ENCODE results near the gene SUCLG1. TPM values are rescaled to one million over a fixed set of nuclear protein-coding genes. Genes with fewer than 3 reads are reported as not detected.
"Not testable (repeated sequence)": the region's sequence is repeated elsewhere in the genome, so short reads cannot be mapped to it uniquely, and the experiment has no call there.

The SUCLG1 gene
- total RNA-seq, 2 donors from 2014 or later: 58.1 to 67.8 TPM

- Mint-ChIP-seq H3K4me3 (no peak overlapping the region), H3K27me3 (no peaks in the 10 kb centered on the region), H3K9me3 (no peaks in the 10 kb centered on the region), H3K27ac (no peak overlapping the region), H3K4me1 (ENCODE audit: low read depth in 2 of 2) (peaks cover 15% of the 10 kb centered on the region in 2 donors), H3K36me3 (peaks cover 33% of the 10 kb centered on the region)
- no peak for ATAC-seq
- DNase-seq (ENCODE audit: low spot score): no peak
Observed at GRCh38 chr2:84425310-84425709, 33.8 kb downstream of the SUCLG1 start.

- no peaks in the 10 kb centered on the region for H3K27me3 Mint-ChIP-seq
- no peak overlapping the region for H3K27ac Mint-ChIP-seq
- H3K36me3 Mint-ChIP-seq: peaks cover 23% of the 10 kb centered on the region
- no peak for ATAC-seq
- H3K4me1 Mint-ChIP-seq (ENCODE audit: low read depth in 2 of 2): peaks cover 9 to 10% of the 10 kb centered on the region in 2 donors
- no peak overlapping the region for H3K4me3 Mint-ChIP-seq
- no peaks in the 10 kb centered on the region for H3K9me3 Mint-ChIP-seq
- DNase-seq (ENCODE audit: low spot score): no peak
Observed at GRCh38 chr2:84424152-84424551, 34.9 kb downstream of the SUCLG1 start.

GRCh38 chr2:84421791-84422190 is 37.3 kb downstream of the SUCLG1 start:
- Mint-ChIP-seq H3K4me1 (ENCODE audit: low read depth in 2 of 2) (peaks cover 0 to 3% of the 10 kb centered on the region in 2 donors), H3K27me3 (no peaks in the 10 kb centered on the region), H3K36me3 (peaks cover 23% of the 10 kb centered on the region), H3K4me3 (no peak overlapping the region), H3K9me3 (no peaks in the 10 kb centered on the region), H3K27ac (no peak overlapping the region)
- ATAC-seq: no peak
- no peak for DNase-seq (ENCODE audit: low spot score)

GRCh38 chr2:84421197-84421596 is 37.9 kb downstream of the SUCLG1 start:
- peak in 1 of 2 donors; percentile 36 for ATAC-seq

GRCh38 chr2:84417453-84418145 is 41.5 kb downstream of the SUCLG1 start:
- Mint-ChIP-seq H3K36me3 (no peaks in the 10 kb centered on the region), H3K4me1 (ENCODE audit: low read depth in 2 of 2) (no peaks in the 10 kb centered on the region), H3K9me3 (no peaks in the 10 kb centered on the region), H3K4me3 (no peak overlapping the region), H3K27ac (no peak overlapping the region), H3K27me3 (no peaks in the 10 kb centered on the region)
- DNase-seq (ENCODE audit: low spot score) (no peak), ATAC-seq (peak in 1 of 2 donors; percentile 73)

More at GRCh38 chr2:84421197-84421596, 37.9 kb downstream of the SUCLG1 start:
- no peak overlapping the region for H3K27ac Mint-ChIP-seq
- H3K36me3 Mint-ChIP-seq: peaks cover 23% of the 10 kb centered on the region
- no peak for DNase-seq (ENCODE audit: low spot score)
- H3K4me1 Mint-ChIP-seq (ENCODE audit: low read depth in 2 of 2): peaks cover 0 to 3% of the 10 kb centered on the region in 2 donors
- no peaks in the 10 kb centered on the region for H3K9me3 Mint-ChIP-seq
- no peaks in the 10 kb centered on the region for H3K27me3 Mint-ChIP-seq
- no peak overlapping the region for H3K4me3 Mint-ChIP-seq

- DNase-seq (ENCODE audit: low spot score) (no peak), ATAC-seq (no peak)
- peaks cover 3 to 15% of the 10 kb centered on the region in 2 donors for H3K27me3 Mint-ChIP-seq
- H3K27ac Mint-ChIP-seq: no peak overlapping the region
- H3K9me3 Mint-ChIP-seq: no peaks in the 10 kb centered on the region
- H3K4me1 Mint-ChIP-seq (ENCODE audit: low read depth in 2 of 2): no peaks in the 10 kb centered on the region
- H3K4me3 Mint-ChIP-seq: no peak overlapping the region
- H3K36me3 Mint-ChIP-seq: no peaks in the 10 kb centered on the region
Observed at GRCh38 chr2:84409531-84409930, 49.5 kb downstream of the SUCLG1 start.

GRCh38 chr2:84402111-84402510 is 57.0 kb downstream of the SUCLG1 start:
- H3K27me3 Mint-ChIP-seq: peaks cover 13 to 16% of the 10 kb centered on the region in 2 donors
- H3K36me3 Mint-ChIP-seq; ATAC-seq; DNase-seq (ENCODE audit: low spot score); H3K4me1 Mint-ChIP-seq (ENCODE audit: low read depth in 2 of 2); H3K27ac Mint-ChIP-seq; H3K9me3 Mint-ChIP-seq; H3K4me3 Mint-ChIP-seq: not testable (repeated sequence)

- not testable (repeated sequence) for H3K27ac Mint-ChIP-seq; ATAC-seq; DNase-seq (ENCODE audit: low spot score); H3K9me3 Mint-ChIP-seq; H3K36me3 Mint-ChIP-seq; H3K4me3 Mint-ChIP-seq; H3K4me1 Mint-ChIP-seq (ENCODE audit: low read depth in 2 of 2)
- peaks cover 8 to 10% of the 10 kb centered on the region in 2 donors for H3K27me3 Mint-ChIP-seq
Observed at GRCh38 chr2:84399839-84400238, 59.2 kb downstream of the SUCLG1 start.

- ATAC-seq: no peak
- Mint-ChIP-seq H3K36me3 (no peaks in the 10 kb centered on the region), H3K4me3 (no peak overlapping the region), H3K27me3 (peaks cover 8 to 29% of the 10 kb centered on the region in 2 donors), H3K4me1 (ENCODE audit: low read depth in 2 of 2) (no peaks in the 10 kb centered on the region), H3K9me3 (no peaks in the 10 kb centered on the region), H3K27ac (no peak overlapping the region)
- DNase-seq (ENCODE audit: low spot score): no peak
Observed at GRCh38 chr2:84395820-84396219, 63.3 kb downstream of the SUCLG1 start.

GRCh38 chr2:84394628-84395027 is 64.5 kb downstream of the SUCLG1 start:
- H3K27me3 Mint-ChIP-seq: peaks cover 2 to 21% of the 10 kb centered on the region in 2 donors
- no peaks in the 10 kb centered on the region for H3K9me3 Mint-ChIP-seq
- no peaks in the 10 kb centered on the region for H3K36me3 Mint-ChIP-seq
- DNase-seq (ENCODE audit: low spot score) (no peak), ATAC-seq (no peak)
- no peaks in the 10 kb centered on the region for H3K4me1 Mint-ChIP-seq (ENCODE audit: low read depth in 2 of 2)
- no peak overlapping the region for H3K4me3 Mint-ChIP-seq
- H3K27ac Mint-ChIP-seq: no peak overlapping the region

GRCh38 chr2:84393829-84394228 is 65.3 kb downstream of the SUCLG1 start:
- H3K4me1 Mint-ChIP-seq (ENCODE audit: low read depth in 2 of 2): no peaks in the 10 kb centered on the region
- H3K36me3 Mint-ChIP-seq: no peaks in the 10 kb centered on the region
- ATAC-seq (no peak), DNase-seq (ENCODE audit: low spot score) (no peak)
- H3K27ac Mint-ChIP-seq: no peak overlapping the region
- peaks cover 2 to 21% of the 10 kb centered on the region in 2 donors for H3K27me3 Mint-ChIP-seq
- no peaks in the 10 kb centered on the region for H3K9me3 Mint-ChIP-seq
- no peak overlapping the region for H3K4me3 Mint-ChIP-seq

GRCh38 chr2:84389794-84390193 is 69.3 kb downstream of the SUCLG1 start:
- no peaks in the 10 kb centered on the region for H3K36me3 Mint-ChIP-seq
- no peaks in the 10 kb centered on the region for H3K4me1 Mint-ChIP-seq (ENCODE audit: low read depth in 2 of 2)
- peaks cover 14 to 51% of the 10 kb centered on the region in 2 donors for H3K27me3 Mint-ChIP-seq
- no peak overlapping the region for H3K27ac Mint-ChIP-seq
- DNase-seq (ENCODE audit: low spot score) (no peak), ATAC-seq (peak; percentile 24 to 33)
- H3K9me3 Mint-ChIP-seq: no peaks in the 10 kb centered on the region
- no peak overlapping the region for H3K4me3 Mint-ChIP-seq

- no peaks in the 10 kb centered on the region for H3K36me3 Mint-ChIP-seq
- H3K27ac Mint-ChIP-seq: no peak overlapping the region
- no peak overlapping the region for H3K4me3 Mint-ChIP-seq
- no peaks in the 10 kb centered on the region for H3K9me3 Mint-ChIP-seq
- no peaks in the 10 kb centered on the region for H3K4me1 Mint-ChIP-seq (ENCODE audit: low read depth in 2 of 2)
- peaks cover 16 to 50% of the 10 kb centered on the region in 2 donors for H3K27me3 Mint-ChIP-seq
- ATAC-seq: peak in 1 of 2 donors; percentile 33
- DNase-seq (ENCODE audit: low spot score): no peak
Observed at GRCh38 chr2:84388921-84389490, 70.1 kb downstream of the SUCLG1 start.

- H3K9me3 Mint-ChIP-seq: no peaks in the 10 kb centered on the region
- H3K27ac Mint-ChIP-seq: no peak overlapping the region
- H3K36me3 Mint-ChIP-seq: no peaks in the 10 kb centered on the region
- H3K27me3 Mint-ChIP-seq: peaks cover 21 to 54% of the 10 kb centered on the region in 2 donors
- ATAC-seq: no peak
- no peak for DNase-seq (ENCODE audit: low spot score)
- no peak overlapping the region for H3K4me3 Mint-ChIP-seq
- H3K4me1 Mint-ChIP-seq (ENCODE audit: low read depth in 2 of 2): no peaks in the 10 kb centered on the region
Observed at GRCh38 chr2:84388133-84388532, 70.9 kb downstream of the SUCLG1 start.

Measured in natural killer cell treated with Interleukin-12 subunit alpha and Interleukin-12 subunit beta and Interleukin-15 and Interleukin-18, amount 100 ng/mL, for 72 hours (primary cell).